Upper lobe of left lung (tissue), 4 donors: ENCODE results near the gene LNX1.

ENCODE experiments used
- EP300 ChIP-seq, 4 donors: sonication (generic); formaldehyde crosslinking; IDR thresholded peaks; one replicate each; pipeline ENCODE4 v1.5.1; 2017; ENCODE audit warnings: antibody characterized with exemption in 4 of 4, control low read depth in 2 of 4
- POLR2A ChIP-seq, 4 donors: fragments of 450-650 bp; IDR thresholded peaks; one replicate each; pipeline ENCODE4 v1.5.1; 2016 to 2017; ENCODE audit warnings: antibody characterized with exemption in 4 of 4, mild to moderate bottlenecking in 2 of 4
- POLR2AphosphoS5 ChIP-seq, 2 donors: sonication (generic); formaldehyde crosslinking; IDR thresholded peaks; one replicate each; pipeline ENCODE4 v1.5.1; 2017; ENCODE audit warnings: antibody characterized with exemption in 2 of 2
- TF ChIP-seq, protein P1 (sequence below), 6 experiments: fragments of 450-650 bp in 4 of 6; fragments of 200-600 bp in 2 of 6; sonication (generic) in 2 of 6; IDR thresholded peaks; one replicate each; pipeline ENCODE4 v1.5.1; 2016 to 2019; ENCODE audit warnings: antibody characterized with exemption in 6 of 6

DNA sequence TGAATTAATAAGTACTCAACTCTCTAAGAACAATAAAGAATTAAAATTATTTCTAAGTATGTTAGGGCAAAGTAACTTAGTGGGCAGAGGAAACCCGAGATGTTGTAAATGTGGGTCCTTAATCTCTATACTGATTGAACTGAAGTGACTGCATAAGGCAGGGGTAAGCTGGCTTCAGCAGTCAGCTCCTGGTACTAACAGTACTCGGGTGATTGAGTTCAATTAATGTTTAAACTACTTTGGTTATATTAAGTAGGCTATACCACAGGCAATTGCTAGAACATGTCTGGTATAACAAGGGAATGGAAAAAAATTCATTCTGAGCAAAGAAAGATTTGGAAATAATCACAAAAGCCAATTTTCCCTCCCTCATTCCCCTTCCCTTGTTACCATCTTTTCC, 90.7 kb downstream of the LNX1 start:
- TF ChIP-seq POLR2AphosphoS5 (IDR thresholded peaks at IDR 0.05) (no peak), EP300 (IDR thresholded peaks at IDR 0.05) (no peak), POLR2A (IDR thresholded peaks at IDR 0.05) (no peak)
- TF ChIP-seq, protein P1, sequence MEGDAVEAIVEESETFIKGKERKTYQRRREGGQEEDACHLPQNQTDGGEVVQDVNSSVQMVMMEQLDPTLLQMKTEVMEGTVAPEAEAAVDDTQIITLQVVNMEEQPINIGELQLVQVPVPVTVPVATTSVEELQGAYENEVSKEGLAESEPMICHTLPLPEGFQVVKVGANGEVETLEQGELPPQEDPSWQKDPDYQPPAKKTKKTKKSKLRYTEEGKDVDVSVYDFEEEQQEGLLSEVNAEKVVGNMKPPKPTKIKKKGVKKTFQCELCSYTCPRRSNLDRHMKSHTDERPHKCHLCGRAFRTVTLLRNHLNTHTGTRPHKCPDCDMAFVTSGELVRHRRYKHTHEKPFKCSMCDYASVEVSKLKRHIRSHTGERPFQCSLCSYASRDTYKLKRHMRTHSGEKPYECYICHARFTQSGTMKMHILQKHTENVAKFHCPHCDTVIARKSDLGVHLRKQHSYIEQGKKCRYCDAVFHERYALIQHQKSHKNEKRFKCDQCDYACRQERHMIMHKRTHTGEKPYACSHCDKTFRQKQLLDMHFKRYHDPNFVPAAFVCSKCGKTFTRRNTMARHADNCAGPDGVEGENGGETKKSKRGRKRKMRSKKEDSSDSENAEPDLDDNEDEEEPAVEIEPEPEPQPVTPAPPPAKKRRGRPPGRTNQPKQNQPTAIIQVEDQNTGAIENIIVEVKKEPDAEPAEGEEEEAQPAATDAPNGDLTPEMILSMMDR (IDR thresholded peaks at IDR 0.05), result no peak
